ENCODE results near the gene VSX2. TPM values are rescaled to one million over a fixed set of nuclear protein-coding genes. Genes with fewer than 3 reads are reported as not detected.
A peak's percentile ranks its signal among the peaks of the same experiment; 100 is the strongest.

The VSX2 gene
- total RNA-seq, 3 donors from 2014 or later (not counting 1 experiment from before 2014, with no cell fraction given), result not detected

DNA sequence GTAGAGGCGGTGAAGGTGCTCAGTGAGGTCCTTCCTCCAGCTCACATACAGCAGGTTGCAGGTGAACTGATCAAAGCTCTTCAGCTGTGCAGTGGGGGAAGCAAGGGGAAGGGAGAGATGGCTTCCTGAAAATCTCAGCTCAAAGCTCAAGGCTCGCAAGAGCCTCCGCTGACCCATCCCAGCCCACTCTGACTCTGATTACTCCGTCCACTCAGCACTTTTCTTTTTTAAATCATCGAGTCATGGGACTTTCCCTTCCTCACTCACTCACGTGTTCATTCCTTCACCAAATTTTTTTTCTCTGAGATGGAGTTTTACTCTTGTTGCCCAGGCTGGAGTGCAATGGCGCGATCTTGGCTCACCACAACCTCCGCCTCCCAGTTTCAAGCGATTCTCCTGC lies 58.7 kb downstream of the VSX2 start:
- no peak overlapping the region for H3K4me3 ChIP-seq (ENCODE audit: low read length)
- Mint-ChIP-seq H3K27ac (peak overlapping the region in 1 of 2 donors; percentile 74), H3K27me3 (ENCODE audit: low read depth in 2 of 2) (no peaks in the 10 kb centered on the region), H3K9me3 (no peaks in the 10 kb centered on the region), H3K4me3 (no peak overlapping the region), H3K4me1 (peaks cover 22 to 32% of the 10 kb centered on the region in 2 donors), H3K36me3 (peaks cover 15% of the 10 kb centered on the region)
- DNase-seq (no peak), ATAC-seq (no peak)
- no peaks in the 10 kb centered on the region for H3K27me3 ChIP-seq (ENCODE audit: control insufficient read depth, insufficient read depth, low read length)
- WGBS (ENCODE audit: insufficient coverage), result 89% methylated on average over 6 of the region's 10 CpGs
- peaks cover 39% of the 10 kb centered on the region for H3K36me3 ChIP-seq (ENCODE audit: control insufficient read depth, insufficient read depth, low read length)
- intact Hi-C loops (cut with micrococcal nuclease), result no loop called here
- no peak overlapping the region for H3K27ac ChIP-seq (ENCODE audit: low read length)
- peaks cover 10% of the 10 kb centered on the region for H3K4me1 ChIP-seq (ENCODE audit: control insufficient read depth, insufficient read depth, low read length)
- TF ChIP-seq, protein P1, sequence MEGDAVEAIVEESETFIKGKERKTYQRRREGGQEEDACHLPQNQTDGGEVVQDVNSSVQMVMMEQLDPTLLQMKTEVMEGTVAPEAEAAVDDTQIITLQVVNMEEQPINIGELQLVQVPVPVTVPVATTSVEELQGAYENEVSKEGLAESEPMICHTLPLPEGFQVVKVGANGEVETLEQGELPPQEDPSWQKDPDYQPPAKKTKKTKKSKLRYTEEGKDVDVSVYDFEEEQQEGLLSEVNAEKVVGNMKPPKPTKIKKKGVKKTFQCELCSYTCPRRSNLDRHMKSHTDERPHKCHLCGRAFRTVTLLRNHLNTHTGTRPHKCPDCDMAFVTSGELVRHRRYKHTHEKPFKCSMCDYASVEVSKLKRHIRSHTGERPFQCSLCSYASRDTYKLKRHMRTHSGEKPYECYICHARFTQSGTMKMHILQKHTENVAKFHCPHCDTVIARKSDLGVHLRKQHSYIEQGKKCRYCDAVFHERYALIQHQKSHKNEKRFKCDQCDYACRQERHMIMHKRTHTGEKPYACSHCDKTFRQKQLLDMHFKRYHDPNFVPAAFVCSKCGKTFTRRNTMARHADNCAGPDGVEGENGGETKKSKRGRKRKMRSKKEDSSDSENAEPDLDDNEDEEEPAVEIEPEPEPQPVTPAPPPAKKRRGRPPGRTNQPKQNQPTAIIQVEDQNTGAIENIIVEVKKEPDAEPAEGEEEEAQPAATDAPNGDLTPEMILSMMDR (IDR thresholded peaks at IDR 0.05), result no peak
- no peaks in the 10 kb centered on the region for H3K9me3 ChIP-seq (ENCODE audit: control insufficient read depth, insufficient read depth, low read length)

DNA sequence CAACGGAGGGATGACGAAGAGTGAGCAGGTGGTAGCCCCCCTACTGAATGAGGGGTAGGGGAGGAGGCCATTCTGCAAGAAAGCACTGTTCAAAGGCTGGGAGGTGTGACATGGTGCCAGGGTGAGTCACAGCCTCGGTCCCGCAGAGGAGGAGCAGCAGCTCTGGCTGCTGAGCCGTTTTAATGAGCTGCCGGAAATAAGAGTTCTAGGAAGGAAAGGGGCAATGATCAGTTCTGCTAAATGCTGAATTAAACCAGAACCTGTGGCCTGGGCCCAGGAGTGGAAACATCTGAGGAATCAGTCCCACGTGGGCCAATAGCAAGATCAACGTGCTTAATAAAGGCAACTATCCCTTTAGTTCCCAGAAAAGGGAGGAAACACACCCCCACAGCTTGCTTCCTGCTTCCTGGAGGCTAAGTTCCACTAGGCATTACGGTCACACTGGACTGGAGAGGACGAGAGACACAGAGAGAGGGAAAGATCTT lies 59.9 kb downstream of the VSX2 start:
- H3K27me3 ChIP-seq (ENCODE audit: control insufficient read depth, insufficient read depth, low read length), result no peaks in the 10 kb centered on the region
- no peak overlapping the region for H3K4me3 Mint-ChIP-seq
- H3K9me3 Mint-ChIP-seq, result no peaks in the 10 kb centered on the region
- H3K4me3 ChIP-seq (ENCODE audit: low read length), result no peak overlapping the region
- H3K27ac Mint-ChIP-seq, result peak overlapping the region; percentile 2 to 74
- H3K36me3 Mint-ChIP-seq, result peaks cover 15% of the 10 kb centered on the region
- H3K36me3 ChIP-seq (ENCODE audit: control insufficient read depth, insufficient read depth, low read length), result peaks cover 39% of the 10 kb centered on the region
- no peak overlapping the region for H3K27ac ChIP-seq (ENCODE audit: low read length)
- 78% methylated on average over 10 of the region's 10 CpGs for WGBS (ENCODE audit: insufficient coverage)
- peaks cover 27 to 38% of the 10 kb centered on the region in 2 donors for H3K4me1 Mint-ChIP-seq
- H3K9me3 ChIP-seq (ENCODE audit: control insufficient read depth, insufficient read depth, low read length), result no peaks in the 10 kb centered on the region
- H3K4me1 ChIP-seq (ENCODE audit: control insufficient read depth, insufficient read depth, low read length), result peaks cover 19% of the 10 kb centered on the region
- H3K27me3 Mint-ChIP-seq (ENCODE audit: low read depth in 2 of 2), result no peaks in the 10 kb centered on the region
- intact Hi-C loops (cut with micrococcal nuclease), result no loop called here
- ATAC-seq (no peak), DNase-seq (peak in 1 of 2 donors; percentile 38)
- TF ChIP-seq, protein P1 (IDR thresholded peaks at IDR 0.05), result no peak

DNA sequence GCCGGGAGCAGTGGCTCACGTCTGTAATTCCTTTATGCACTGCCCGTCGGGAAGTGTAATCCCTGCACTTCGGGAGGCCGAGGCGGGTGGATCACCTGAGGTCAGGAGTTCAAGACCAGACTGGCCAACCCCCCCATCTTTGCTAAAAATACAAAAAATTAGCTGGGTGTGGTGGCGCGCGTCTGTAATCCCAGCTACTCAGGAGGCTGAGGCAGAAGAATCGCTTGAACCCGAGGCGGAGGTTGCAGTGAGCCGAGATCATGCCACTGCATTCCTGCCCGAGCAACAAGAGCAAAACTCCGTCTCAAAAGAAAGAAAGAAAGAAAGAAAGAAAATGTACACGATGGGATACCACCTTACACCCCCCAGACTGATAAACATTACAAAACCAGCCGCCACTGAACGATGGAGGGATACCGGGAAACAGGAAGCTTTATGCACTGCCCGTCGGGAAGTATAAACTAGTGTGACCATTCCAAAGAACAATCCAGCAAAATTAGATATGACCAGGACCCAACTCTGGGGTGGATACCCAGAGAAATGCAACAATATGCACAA lies 62.4 kb downstream of the VSX2 start:
- no peak for DNase-seq
- Histone ChIP-seq H3K36me3 (ENCODE audit: control insufficient read depth, insufficient read depth, low read length) (peaks cover 19% of the 10 kb centered on the region), H3K9me3 (ENCODE audit: control insufficient read depth, insufficient read depth, low read length) (no peaks in the 10 kb centered on the region), H3K4me1 (ENCODE audit: control insufficient read depth, insufficient read depth, low read length) (peaks cover 19% of the 10 kb centered on the region), H3K27ac (ENCODE audit: low read length) (no peak overlapping the region), H3K27me3 (ENCODE audit: control insufficient read depth, insufficient read depth, low read length) (no peaks in the 10 kb centered on the region), H3K4me3 (ENCODE audit: low read length) (no peak overlapping the region)
- no peaks in the 10 kb centered on the region for H3K9me3 Mint-ChIP-seq
- no peaks in the 10 kb centered on the region for H3K27me3 Mint-ChIP-seq (ENCODE audit: low read depth in 2 of 2)
- peaks cover 15% of the 10 kb centered on the region for H3K36me3 Mint-ChIP-seq
- TF ChIP-seq, protein P1 (IDR thresholded peaks at IDR 0.05), result no peak
- no peak for ATAC-seq
- peak overlapping the region; percentile 94 to 96 for H3K27ac Mint-ChIP-seq
- WGBS (ENCODE audit: insufficient coverage), result 53% methylated on average over 20 of the region's 22 CpGs
- H3K4me3 Mint-ChIP-seq, result peak overlapping the region; percentile 99
- peaks cover 27 to 32% of the 10 kb centered on the region in 2 donors for H3K4me1 Mint-ChIP-seq
- intact Hi-C loops (cut with micrococcal nuclease), result loop anchor here (2.0 kb wide), 1 partner anchor 191 kb away; the partner anchor contains the start of genes ISCA2 and NPC2

Measured in natural killer cell (primary cell).